Neural cell (in vitro differentiated cells): ENCODE measurements around the gene NPFFR1.

Source experiments
- EP300 ChIP-seq: fragments of 450-650 bp; conservative IDR thresholded peaks from 2 replicates; pipeline ENCODE4 v1.6.1; 2014; ENCODE audit warnings: antibody characterized with exemption, mild to moderate bottlenecking, moderate library complexity; ENCODE audit not compliant: poor library complexity, severe bottlenecking
- POLR2AphosphoS5 ChIP-seq: IDR thresholded peaks from 2 replicates; pipeline ENCODE4 v1.6.1; 2012
- RAD21 ChIP-seq: fragments of 450-650 bp; conservative IDR thresholded peaks from 2 replicates; pipeline ENCODE4 v1.6.1; 2014; ENCODE audit warnings: antibody characterized with exemption, mild to moderate bottlenecking, moderate library complexity
- TAF1 ChIP-seq: IDR thresholded peaks from 2 replicates; pipeline ENCODE4 v1.6.1; 2012; ENCODE audit warnings: low read depth
- TF ChIP-seq, protein P1 (sequence below): fragments of 450-650 bp; IDR thresholded peaks from 2 replicates; pipeline ENCODE4 v1.5.1; 2014; ENCODE audit warnings: antibody characterized with exemption, mild to moderate bottlenecking, moderate library complexity; ENCODE audit not compliant: poor library complexity, severe bottlenecking

DNA sequence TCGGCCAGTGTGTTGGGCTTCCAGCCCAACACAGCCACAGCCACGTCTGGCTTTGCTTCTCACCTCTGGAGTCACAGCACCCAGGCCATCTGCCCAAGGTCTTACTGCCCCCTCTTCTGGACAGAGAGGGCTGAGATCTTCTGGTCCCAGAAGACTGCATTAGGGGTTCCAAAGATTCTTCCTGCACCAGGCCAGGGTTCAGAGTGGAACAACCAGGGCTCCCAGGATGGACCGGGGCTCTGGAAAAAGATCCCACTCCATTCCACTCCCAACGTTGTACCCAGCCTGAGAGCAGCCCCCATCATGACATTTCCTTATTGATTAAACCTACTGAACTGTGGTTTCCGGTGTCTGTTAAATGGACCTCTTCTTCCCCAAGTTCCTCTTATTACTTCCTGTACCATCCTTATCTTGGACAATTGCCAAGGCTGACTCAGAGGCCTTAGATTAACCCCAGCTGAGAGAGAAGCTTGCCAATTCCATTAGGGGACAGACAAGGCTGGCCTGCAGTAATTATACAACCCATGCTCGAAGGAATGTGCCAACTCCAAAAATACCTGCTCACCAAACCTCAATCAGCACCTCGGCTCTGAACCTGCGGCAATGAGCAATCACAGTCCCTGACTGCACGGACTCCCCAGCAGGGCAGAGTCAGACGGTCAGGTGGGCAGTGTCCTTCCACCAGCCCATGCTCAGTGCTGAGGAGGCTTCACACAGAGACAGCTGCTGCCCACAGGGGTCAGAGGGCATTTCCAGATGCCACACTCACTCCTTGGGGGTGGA is 47.9 kb upstream of the NPFFR1 start:
- TF ChIP-seq, protein P1, sequence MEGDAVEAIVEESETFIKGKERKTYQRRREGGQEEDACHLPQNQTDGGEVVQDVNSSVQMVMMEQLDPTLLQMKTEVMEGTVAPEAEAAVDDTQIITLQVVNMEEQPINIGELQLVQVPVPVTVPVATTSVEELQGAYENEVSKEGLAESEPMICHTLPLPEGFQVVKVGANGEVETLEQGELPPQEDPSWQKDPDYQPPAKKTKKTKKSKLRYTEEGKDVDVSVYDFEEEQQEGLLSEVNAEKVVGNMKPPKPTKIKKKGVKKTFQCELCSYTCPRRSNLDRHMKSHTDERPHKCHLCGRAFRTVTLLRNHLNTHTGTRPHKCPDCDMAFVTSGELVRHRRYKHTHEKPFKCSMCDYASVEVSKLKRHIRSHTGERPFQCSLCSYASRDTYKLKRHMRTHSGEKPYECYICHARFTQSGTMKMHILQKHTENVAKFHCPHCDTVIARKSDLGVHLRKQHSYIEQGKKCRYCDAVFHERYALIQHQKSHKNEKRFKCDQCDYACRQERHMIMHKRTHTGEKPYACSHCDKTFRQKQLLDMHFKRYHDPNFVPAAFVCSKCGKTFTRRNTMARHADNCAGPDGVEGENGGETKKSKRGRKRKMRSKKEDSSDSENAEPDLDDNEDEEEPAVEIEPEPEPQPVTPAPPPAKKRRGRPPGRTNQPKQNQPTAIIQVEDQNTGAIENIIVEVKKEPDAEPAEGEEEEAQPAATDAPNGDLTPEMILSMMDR, result no peak
- TF ChIP-seq RAD21 (no peak), EP300 (no peak), POLR2AphosphoS5 (no peak), TAF1 (no peak)
